Measurements from ENCODE around the gene SLC12A5. TPM values are rescaled to one million over a fixed set of nuclear protein-coding genes. Genes with fewer than 3 reads are reported as not detected.

Gene SLC12A5
- polyA plus RNA-seq, 3 donors, result 0.39 to 1.3 (median 0.56) TPM

DNA sequence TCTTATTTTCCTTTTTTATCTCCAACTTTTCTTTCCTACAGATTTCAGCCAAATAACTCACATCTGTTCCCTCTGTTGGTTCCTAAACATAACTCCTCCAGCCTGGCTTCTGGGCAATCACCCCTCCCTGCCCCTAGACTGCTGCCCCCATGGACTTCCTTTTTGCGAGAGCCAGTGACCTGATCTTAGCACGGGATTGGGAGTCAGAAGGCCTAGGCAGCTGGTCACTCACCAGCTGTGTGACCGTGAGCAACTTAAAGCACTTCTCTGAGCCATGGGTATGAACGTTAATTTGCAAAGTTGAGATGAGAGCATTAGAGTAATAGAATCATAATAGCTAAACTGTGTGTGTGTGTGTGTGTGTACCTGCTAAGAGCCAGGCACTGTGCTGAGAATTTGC, 24.8 kb upstream of the SLC12A5 start:
- 36 to 45% (median 43%) methylated on average over 4 of the region's 4 CpGs for WGBS, 3 donors

DNA sequence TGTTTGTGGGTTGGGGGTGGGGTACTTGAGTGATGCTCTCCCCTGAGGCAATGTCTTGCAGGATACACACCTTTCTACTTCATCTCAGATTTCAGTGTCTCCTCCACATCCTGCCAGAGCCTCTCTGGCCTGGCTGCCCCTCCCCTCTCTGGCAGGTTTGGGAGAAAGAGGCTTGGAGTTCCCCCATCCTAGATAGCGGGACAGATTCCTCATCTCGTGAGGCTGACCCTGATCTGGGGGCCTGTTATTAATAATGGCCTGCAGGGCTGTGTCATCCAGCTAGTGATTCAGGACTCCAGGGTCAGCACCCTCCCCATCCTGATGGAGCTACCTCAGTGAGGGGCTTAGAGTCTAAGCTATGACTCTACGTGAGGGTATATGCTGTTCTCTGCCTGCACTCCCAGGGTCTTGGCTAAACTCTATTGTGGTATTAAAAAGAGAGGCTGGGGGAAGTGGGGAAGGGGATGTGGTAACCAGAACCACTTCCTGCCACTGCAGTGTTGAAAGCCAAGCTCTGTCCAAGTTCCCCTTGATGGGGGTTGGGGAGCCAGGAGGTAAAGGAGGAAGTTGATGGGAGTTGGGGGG, 24.0 kb upstream of the SLC12A5 start:
- no peak overlapping the region for H3K27ac ChIP-seq (ENCODE audit: low read depth, low read length)
- 16 to 30% (median 16%) methylated on average over 3 of the region's 3 CpGs for WGBS, 3 donors

More for the DNA sequence above, 24.8 kb upstream of the SLC12A5 start:
- no peak overlapping the region for H3K27ac ChIP-seq (ENCODE audit: low read depth, low read length)

DNA sequence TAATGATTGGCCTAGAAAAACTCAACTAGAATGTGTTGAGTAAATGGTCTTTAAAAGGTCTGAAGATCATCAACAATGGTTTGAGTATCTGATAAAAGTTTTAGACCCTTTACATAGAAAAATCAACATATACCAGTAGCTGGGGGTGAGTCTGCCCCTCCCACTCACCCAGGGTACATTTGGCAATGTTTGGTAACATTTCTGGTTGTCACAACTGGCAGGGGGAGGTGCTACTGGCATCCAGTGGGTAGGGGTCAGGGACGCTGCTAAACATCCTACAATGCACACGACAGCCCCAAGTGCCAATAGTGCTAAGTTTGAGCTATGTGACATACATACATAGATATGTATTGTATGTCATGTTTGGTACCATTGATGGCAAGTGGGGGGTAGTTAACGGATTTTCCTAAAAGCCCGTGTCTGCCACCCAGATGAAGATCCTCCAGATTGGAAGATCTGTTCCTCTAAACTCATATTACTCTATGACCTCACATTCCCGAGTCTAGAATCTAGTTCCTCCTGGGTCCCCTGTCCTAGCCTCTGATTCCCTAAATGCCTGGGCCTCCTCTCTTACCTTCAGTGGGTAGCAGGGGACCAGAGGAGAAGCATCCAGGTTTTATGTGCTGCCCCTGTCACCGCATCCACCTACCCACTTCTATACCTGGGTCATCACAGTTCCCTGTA, 22.9 kb upstream of the SLC12A5 start:
- no peak overlapping the region for H3K27ac ChIP-seq (ENCODE audit: low read depth, low read length)
- WGBS, 3 donors, result 60 to 67% (median 60%) methylated on average over 6 of the region's 6 CpGs

DNA sequence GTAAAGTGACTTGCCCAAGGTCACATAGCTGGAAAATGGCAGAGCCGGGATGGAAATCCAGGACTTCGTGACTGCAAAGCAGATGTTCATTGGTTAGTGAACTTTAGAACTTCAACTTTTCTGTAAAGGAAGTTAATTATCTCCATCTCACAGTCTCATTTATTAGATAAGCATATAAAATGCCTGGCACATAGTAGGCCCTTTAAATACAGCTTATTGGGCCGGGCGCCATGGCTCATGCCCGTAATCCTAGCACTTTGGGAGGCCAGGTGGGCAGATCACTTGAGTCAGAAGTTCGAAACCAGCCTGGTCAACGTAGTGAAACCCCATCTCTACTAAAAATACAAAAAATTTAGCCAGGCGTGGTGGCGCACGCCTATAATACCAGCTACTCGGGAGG, 22.1 kb upstream of the SLC12A5 start:
- 81 to 92% (median 87%) methylated on average over 11 of the region's 11 CpGs for WGBS, 3 donors
- no peak overlapping the region for H3K27ac ChIP-seq (ENCODE audit: low read depth, low read length)

DNA sequence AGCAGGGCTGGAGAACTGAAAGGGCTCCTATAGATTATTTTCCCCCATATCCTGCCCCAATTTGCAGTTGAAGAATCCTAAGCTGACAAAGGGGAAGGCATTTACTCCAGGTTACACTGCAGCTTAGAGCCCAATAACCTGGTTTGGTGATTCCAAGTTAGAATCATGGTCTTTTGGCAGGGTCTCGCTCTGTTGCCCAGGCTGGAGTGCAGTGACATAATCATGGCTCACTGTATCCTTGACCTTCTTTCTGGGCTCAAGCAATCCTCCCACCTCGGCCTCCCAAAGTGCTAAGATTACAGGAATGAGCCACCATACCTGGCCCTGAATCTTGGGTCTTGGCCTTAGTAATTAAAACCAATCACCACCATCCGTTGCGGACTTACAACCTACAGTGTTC, 21.3 kb upstream of the SLC12A5 start:
- WGBS, 3 donors, result 74 to 79% (median 78%) methylated on average over 4 of the region's 4 CpGs
- H3K27ac ChIP-seq (ENCODE audit: low read depth, low read length), result no peak overlapping the region

DNA sequence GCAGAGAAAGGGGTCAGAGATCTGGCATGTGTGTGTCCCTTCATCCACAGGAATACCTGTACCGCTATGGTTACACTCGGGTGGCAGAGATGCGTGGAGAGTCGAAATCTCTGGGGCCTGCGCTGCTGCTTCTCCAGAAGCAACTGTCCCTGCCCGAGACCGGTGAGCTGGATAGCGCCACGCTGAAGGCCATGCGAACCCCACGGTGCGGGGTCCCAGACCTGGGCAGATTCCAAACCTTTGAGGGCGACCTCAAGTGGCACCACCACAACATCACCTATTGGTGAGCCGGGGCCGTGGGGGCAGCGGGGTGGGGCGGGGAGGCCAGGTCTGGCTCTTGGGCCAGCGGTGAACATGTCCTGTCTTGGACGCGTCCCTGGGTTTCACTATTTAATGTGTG, 19.2 kb upstream of the SLC12A5 start:
- 28 to 39% (median 33%) methylated on average over 20 of the region's 20 CpGs for WGBS, 3 donors
- no peak overlapping the region for H3K27ac ChIP-seq (ENCODE audit: low read depth, low read length)

DNA sequence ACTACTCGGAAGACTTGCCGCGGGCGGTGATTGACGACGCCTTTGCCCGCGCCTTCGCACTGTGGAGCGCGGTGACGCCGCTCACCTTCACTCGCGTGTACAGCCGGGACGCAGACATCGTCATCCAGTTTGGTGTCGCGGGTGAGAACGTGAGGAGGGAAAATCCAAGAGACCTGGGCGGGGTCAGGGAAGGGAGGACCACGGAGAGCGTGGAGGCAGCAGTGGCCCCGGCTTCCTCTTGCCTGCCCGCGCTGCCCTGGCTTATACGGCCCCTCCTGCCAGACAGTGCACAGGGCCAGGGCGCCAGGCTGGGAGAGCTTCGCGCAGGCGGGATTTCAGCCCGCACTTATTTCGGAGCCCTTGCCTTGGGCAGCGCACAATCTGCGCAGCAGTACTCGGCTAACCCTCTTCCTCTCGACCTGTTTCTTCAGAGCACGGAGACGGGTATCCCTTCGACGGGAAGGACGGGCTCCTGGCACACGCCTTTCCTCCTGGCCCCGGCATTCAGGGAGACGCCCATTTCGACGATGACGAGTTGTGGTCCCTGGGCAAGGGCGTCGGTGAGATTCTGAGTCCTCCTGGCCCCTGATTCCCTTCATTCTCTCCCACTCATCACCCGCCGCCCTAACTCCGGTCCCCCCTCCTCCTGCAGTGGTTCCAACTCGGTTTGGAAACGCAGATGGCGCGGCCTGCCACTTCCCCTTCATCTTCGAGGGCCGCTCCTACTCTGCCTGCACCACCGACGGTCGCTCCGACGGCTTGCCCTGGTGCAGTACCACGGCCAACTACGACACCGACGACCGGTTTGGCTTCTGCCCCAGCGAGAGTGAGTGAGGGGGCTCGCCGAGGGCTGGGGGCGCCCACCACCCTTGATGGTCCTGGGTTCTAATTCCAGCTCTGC, 18.3 kb upstream of the SLC12A5 start:
- no peak overlapping the region for H3K27ac ChIP-seq (ENCODE audit: low read depth, low read length)
- WGBS, 3 donors, result 7 to 10% (median 8%) methylated on average over 72 to 74 of the region's 74 CpGs

DNA sequence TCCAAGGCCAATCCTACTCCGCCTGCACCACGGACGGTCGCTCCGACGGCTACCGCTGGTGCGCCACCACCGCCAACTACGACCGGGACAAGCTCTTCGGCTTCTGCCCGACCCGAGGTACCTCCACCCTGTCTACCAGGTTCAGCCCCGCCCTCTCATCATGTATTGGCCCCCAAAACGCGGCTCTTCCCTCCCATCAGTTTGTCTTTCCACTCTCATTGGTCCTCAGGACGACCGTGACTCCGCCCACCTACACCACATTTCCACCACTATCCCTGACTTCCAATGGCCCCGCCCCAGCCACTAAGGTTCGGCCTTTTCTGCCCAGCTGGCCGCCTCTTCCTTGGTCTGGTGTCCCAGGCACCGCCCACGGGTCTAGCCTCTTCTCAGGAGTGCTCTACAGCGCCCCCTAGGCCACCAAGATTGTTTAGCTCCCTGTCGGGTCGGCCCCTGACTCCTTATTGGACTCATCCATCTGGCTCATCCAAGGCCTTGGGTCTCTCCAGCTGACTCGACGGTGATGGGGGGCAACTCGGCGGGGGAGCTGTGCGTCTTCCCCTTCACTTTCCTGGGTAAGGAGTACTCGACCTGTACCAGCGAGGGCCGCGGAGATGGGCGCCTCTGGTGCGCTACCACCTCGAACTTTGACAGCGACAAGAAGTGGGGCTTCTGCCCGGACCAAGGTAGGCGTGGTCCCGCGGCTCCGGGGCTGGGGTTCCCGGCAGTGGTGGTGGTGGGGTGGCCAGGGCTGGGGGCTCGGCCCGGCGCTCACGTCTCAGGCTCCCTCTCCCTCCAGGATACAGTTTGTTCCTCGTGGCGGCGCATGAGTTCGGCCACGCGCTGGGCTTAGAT, 17.2 kb upstream of the SLC12A5 start:
- WGBS, 3 donors, result 11 to 19% (median 18%) methylated on average over 53 to 57 of the region's 57 CpGs
- no peak overlapping the region for H3K27ac ChIP-seq (ENCODE audit: low read depth, low read length)

DNA sequence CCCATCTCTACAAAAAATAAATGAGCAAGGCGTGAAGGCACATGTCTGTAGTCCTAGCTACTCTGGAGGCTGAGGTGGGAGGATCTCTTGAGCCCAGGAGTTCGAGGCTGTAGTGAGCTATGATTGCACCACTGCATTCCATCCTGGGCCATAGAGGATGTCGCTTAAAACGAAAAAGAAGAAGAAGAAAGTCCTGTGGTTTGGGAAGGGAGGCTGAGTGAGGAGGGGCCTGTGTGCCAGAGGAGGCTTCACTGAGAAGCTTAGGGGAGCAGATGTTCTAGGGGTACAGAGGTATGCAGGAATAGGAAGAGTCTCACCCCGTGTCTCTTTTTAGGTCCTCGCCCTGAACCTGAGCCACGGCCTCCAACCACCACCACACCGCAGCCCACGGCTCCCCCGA, 16.1 kb upstream of the SLC12A5 start:
- H3K27ac ChIP-seq (ENCODE audit: low read depth, low read length), result no peak overlapping the region
- WGBS, 3 donors, result 46 to 61% (median 47%) methylated on average over 10 of the region's 10 CpGs

DNA sequence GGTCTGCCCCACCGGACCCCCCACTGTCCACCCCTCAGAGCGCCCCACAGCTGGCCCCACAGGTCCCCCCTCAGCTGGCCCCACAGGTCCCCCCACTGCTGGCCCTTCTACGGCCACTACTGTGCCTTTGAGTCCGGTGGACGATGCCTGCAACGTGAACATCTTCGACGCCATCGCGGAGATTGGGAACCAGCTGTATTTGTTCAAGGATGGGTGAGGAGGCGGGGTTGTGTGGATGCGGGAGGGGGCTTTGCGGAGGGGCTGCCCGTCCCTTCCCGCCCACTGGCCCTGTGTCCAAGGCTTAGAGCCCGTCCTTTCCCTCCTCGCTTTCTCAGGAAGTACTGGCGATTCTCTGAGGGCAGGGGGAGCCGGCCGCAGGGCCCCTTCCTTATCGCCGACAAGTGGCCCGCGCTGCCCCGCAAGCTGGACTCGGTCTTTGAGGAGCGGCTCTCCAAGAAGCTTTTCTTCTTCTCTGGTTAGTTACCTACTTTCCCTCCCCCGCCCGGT, 15.6 kb upstream of the SLC12A5 start:
- WGBS, 3 donors, result 12 to 15% (median 14%) methylated on average over 27 to 29 of the region's 29 CpGs
- no peak overlapping the region for H3K27ac ChIP-seq (ENCODE audit: low read depth, low read length)

DNA sequence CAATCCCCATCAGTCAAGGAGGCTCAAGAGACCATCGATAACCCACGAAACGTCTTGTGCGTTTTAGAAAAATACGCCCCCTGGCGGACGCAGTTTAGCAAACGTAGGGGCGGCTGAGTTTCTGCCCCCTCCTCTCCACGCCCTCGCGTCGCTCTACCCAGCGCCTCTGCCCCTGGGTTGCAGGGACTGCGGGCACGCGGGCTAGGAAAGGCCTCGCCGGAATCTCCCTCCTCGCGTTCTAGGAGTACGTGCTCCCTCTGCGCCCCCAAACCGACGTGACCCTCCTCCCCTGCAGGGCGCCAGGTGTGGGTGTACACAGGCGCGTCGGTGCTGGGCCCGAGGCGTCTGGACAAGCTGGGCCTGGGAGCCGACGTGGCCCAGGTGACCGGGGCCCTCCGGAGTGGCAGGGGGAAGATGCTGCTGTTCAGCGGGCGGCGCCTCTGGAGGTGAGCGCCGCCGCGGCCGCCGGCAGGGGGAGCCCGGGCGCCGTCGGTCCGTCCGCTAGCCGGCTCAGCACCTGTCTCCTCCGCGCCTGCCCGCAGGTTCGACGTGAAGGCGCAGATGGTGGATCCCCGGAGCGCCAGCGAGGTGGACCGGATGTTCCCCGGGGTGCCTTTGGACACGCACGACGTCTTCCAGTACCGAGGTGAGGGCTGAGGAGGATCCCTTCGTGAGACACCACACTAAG, 15.0 kb upstream of the SLC12A5 start:
- WGBS, 3 donors, result 2 to 3% (median 2%) methylated on average over 59 to 67 of the region's 67 CpGs
- no peak overlapping the region for H3K27ac ChIP-seq (ENCODE audit: low read depth, low read length)

DNA sequence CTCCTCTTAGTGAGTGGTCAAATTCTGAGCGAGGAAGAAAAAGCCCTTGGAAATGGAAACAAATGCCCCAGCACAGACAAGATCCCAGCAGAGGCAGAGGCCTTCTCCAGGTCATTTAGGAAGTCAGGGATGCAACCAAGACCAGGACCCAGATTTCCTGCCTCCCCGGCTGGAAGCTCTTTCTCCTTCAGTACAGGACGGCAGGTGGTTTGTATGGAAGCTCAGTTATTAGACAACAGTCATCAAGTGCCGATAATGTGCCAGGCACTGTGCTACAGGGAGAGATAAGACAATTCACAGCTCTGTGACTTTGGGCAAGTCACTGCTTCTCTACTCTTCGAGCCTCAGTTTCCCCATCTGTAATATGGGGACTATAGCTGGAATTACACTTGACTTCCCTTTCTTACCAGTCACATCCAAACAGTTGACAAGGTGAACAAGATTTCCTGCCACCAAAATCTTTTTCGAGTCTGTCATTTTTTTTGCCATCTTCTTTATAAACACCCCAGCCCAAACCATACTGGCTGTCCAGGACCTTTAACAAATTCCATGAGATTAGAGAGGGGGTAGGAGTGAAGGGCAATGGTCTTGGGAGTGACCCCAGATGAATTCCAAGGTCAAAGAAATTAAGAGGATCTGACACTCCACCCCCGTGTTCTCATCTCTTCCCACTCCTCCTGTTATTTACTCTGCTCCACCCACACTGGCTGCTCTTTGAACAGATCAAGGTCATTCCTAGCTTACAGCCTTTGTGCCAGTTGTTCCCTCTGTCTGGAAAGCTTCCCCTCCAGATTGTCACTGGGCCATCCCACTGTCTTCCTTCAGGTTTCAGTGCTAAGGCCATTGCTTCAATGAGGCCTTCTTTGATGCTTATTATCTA, 14.3 kb upstream of the SLC12A5 start:
- WGBS, 3 donors, result 56 to 67% (median 60%) methylated on average over 7 of the region's 7 CpGs
- no peak overlapping the region for H3K27ac ChIP-seq (ENCODE audit: low read depth, low read length)

DNA sequence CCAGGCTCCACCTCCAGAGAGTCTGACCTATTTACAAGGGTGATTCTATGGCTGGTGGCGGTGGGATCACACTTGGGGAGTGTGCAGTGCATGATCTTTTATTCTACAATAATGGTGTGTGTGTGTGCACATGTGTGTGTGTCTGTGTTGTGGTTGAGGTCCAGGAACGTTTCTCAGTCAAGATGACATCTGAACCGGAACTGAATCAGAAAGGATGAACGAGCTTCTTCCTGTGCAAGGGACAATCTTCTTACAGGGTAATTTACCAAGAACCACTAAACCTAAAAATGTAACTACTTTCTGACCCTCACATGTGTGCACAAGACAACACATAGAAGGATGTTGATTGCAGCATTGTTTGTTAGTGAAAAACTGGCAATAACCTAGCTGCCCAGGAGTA, 11.7 kb upstream of the SLC12A5 start:
- no peak overlapping the region for H3K27ac ChIP-seq (ENCODE audit: low read depth, low read length)
- WGBS, 3 donors, result 55 to 65% (median 59%) methylated on average over 4 of the region's 4 CpGs

DNA sequence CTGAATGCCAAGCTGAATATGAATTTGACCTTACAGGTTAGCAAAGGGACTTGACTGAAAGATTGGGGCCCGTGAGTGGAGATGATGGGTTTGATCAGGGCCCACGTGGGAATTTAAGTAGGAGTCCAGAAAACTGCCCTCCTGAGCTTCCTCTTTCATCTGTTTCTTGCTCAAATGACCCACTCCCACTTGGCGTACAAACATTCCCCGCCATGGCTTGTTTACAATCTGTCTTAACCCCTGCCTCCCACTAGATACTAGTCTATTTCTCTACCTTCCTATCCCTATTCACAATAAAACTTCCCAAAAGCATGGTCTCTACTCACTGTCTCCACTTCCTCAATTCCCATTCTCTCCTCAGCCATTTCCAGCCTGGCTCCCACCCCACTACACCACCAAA, 10.9 kb upstream of the SLC12A5 start:
- H3K27ac ChIP-seq (ENCODE audit: low read depth, low read length), result no peak overlapping the region
- WGBS, 3 donors, result 49 to 60% (median 50%) methylated on average over 4 of the region's 4 CpGs

DNA sequence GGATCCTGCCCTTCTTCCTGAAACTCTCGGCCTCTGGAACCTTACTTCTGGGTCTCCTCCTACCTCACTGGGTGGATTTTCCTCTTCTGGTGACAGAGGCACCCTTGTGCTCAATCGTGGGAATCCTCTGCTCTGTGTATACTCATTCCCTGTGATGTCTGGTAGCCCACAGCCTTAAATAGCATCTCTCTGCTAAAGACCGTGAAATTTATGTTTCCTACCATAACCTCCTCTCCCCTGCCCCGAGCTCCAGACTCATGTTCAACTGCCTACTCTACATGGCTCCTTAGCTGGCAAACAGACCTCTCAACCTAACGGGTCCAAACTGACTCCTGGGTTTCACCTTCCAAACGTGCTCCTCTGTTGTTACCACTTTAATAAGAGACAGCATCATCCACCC, 10.4 kb upstream of the SLC12A5 start:
- WGBS, 3 donors, result 46 to 68% (median 65%) methylated on average over 6 of the region's 6 CpGs
- no peak overlapping the region for H3K27ac ChIP-seq (ENCODE audit: low read depth, low read length)

DNA sequence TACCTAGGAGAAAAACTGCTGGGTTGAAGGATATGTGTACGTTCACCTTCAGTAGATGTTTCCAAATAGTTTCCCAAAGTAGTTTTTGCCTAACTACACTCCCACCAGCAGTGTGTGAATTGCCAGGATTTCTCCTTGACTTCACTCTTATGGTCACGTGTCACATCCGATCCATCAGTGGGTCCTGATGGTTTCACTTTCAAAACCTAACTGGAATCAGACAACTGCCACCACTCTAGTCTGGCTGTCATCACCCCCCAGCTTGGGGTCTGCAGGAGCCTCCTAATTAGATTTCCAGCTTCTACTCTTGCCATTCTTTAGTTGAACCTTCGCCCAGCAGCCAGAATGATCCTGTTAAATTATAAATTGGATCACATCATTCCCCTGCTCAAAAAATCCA, 8.5 kb upstream of the SLC12A5 start:
- H3K27ac ChIP-seq (ENCODE audit: low read depth, low read length), result no peak overlapping the region

More for the DNA sequence above, 8.5 kb upstream of the SLC12A5 start:
- 69 to 82% (median 75%) methylated on average over 4 of the region's 4 CpGs for WGBS, 3 donors

Data from adipose tissue (tissue), 3 donors.